ENCODE measurements around the gene SEC14L1.
"Not testable (repeated sequence)": the region's sequence is repeated elsewhere in the genome, so short reads cannot be mapped to it uniquely, and the experiment has no call there.

SEC14L1 gene

GRCh38 chr17:77140878-77141767, at the start of gene SEC14L1:
Gene SEC14L1 (plus strand): TSS chr17:77140969. CDS start chr17:77143597, 2,628 bp downstream.
- peak in 1 of 3 experiments; percentile 25 for DNase-seq (ENCODE audit: low read depth in 2 of 3, low spot score in 2 of 3)

- no peak for DNase-seq (ENCODE audit: low read depth in 2 of 3, low spot score in 2 of 3)
Observed at GRCh38 chr17:77092025-77092424, 48.7 kb upstream of the SEC14L1 start.

- DNase-seq (ENCODE audit: low read depth in 2 of 3, low spot score in 2 of 3): no peak
Observed at GRCh38 chr17:77095461-77095860, 45.3 kb upstream of the SEC14L1 start.

- DNase-seq (ENCODE audit: low read depth in 2 of 3, low spot score in 2 of 3): no peak
Observed at GRCh38 chr17:77096570-77097214, 44.1 kb upstream of the SEC14L1 start.

GRCh38 chr17:77097631-77098180, 43.1 kb upstream of the SEC14L1 start:
- DNase-seq (ENCODE audit: low read depth in 2 of 3, low spot score in 2 of 3): no peak

- no peak for DNase-seq (ENCODE audit: low read depth in 2 of 3, low spot score in 2 of 3)
Observed at GRCh38 chr17:77098884-77099545, 41.8 kb upstream of the SEC14L1 start.

GRCh38 chr17:77099997-77100396, 40.8 kb upstream of the SEC14L1 start:
- DNase-seq (ENCODE audit: low read depth in 2 of 3, low spot score in 2 of 3): no peak

- DNase-seq (ENCODE audit: low read depth in 2 of 3, low spot score in 2 of 3): no peak
Observed at GRCh38 chr17:77101521-77102410, 39.0 kb upstream of the SEC14L1 start.

GRCh38 chr17:77102411-77103134, 38.2 kb upstream of the SEC14L1 start:
- DNase-seq (ENCODE audit: low read depth in 2 of 3, low spot score in 2 of 3): not testable (repeated sequence)

GRCh38 chr17:77105706-77106105, 35.1 kb upstream of the SEC14L1 start:
- no peak for DNase-seq (ENCODE audit: low read depth in 2 of 3, low spot score in 2 of 3)

- DNase-seq (ENCODE audit: low read depth in 2 of 3, low spot score in 2 of 3): no peak
Observed at GRCh38 chr17:77106874-77107358, 33.9 kb upstream of the SEC14L1 start.

GRCh38 chr17:77107506-77108433, 33.0 kb upstream of the SEC14L1 start:
- DNase-seq (ENCODE audit: low read depth in 2 of 3, low spot score in 2 of 3): peak; percentile 36 to 70 (median 57)

GRCh38 chr17:77109159-77109759, 31.5 kb upstream of the SEC14L1 start:
- DNase-seq (ENCODE audit: low read depth in 2 of 3, low spot score in 2 of 3): no peak

GRCh38 chr17:77109764-77110359, 30.9 kb upstream of the SEC14L1 start:
- DNase-seq (ENCODE audit: low read depth in 2 of 3, low spot score in 2 of 3): no peak

- DNase-seq (ENCODE audit: low read depth in 2 of 3, low spot score in 2 of 3): not testable (repeated sequence)
Observed at GRCh38 chr17:77111165-77111933, 29.4 kb upstream of the SEC14L1 start.

GRCh38 chr17:77111934-77112296, 28.9 kb upstream of the SEC14L1 start:
- DNase-seq (ENCODE audit: low read depth in 2 of 3, low spot score in 2 of 3): no peak

- no peak for DNase-seq (ENCODE audit: low read depth in 2 of 3, low spot score in 2 of 3)
Observed at GRCh38 chr17:77115510-77115909, 25.3 kb upstream of the SEC14L1 start.
